Adrenal gland (tissue), 5 donors: Measurements from ENCODE around the gene MALRD1.

Experiments used
- POLR2A ChIP-seq, 2 donors: fragments of 450-650 bp; IDR thresholded peaks; one replicate each; pipeline ENCODE4 v1.6.1; 2017; ENCODE audit warnings: antibody characterized with exemption in 2 of 2, mild to moderate bottlenecking in 2 of 2, moderate library complexity in 1 of 2
- TF ChIP-seq, protein P1 (sequence below), 6 experiments: fragments of 450-650 bp in 4 of 6; fragments of 200-600 bp in 2 of 6; sonication (generic) in 1 of 6; IDR thresholded peaks; 1 replicate in 5 of 6; 2 replicates in 1 of 6; pipeline versions ENCODE4 v1.5.1 to v1.8.0; 2016 to 2021; ENCODE audit warnings: antibody characterized with exemption in 6 of 6, mild to moderate bottlenecking in 2 of 6, moderate library complexity in 1 of 6
- donor health status: DM: no; HTN: no; CAD: no.

DNA sequence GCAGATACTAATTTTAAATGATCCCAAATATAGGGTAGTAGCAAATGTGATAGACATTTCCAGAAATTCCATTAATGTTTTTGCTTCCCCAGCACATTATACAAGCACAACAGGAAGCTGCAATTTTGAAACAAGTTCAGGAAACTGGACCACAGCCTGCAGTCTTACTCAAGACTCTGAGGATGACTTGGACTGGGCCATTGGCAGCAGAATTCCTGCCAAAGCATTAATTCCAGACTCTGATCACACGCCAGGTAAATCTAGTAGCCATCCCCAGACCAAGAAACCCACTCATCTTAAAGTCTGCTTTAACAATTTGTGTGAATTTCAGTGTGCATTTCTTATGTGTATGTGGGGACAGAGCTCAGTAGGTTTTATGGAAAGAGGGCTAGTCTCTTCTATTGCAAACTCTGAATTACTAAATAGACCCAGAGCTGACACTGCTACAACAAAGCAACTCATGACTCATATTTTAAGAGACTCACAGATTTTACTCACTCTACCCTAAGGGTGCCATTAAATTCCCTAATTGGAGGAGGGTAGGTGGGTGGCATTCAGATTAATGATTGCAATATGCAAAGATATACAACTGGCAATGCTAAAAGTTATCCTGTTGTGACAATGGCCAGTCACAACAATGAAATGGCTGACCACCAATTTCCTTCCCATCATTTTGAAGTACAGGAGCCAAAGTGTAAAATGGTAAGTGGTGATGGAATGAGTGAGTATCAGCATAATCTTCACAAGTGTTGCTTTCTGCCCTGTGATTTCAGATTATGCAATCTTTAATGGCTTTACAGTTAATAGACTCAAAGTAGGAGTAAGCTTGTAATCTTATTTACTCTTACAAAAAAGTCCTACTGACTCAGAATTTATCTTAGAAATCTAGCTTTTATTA, 450.0 kb downstream of the MALRD1 start:
- TF ChIP-seq, protein P1, sequence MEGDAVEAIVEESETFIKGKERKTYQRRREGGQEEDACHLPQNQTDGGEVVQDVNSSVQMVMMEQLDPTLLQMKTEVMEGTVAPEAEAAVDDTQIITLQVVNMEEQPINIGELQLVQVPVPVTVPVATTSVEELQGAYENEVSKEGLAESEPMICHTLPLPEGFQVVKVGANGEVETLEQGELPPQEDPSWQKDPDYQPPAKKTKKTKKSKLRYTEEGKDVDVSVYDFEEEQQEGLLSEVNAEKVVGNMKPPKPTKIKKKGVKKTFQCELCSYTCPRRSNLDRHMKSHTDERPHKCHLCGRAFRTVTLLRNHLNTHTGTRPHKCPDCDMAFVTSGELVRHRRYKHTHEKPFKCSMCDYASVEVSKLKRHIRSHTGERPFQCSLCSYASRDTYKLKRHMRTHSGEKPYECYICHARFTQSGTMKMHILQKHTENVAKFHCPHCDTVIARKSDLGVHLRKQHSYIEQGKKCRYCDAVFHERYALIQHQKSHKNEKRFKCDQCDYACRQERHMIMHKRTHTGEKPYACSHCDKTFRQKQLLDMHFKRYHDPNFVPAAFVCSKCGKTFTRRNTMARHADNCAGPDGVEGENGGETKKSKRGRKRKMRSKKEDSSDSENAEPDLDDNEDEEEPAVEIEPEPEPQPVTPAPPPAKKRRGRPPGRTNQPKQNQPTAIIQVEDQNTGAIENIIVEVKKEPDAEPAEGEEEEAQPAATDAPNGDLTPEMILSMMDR (IDR thresholded peaks at IDR 0.05), result no peak
- TF ChIP-seq POLR2A (IDR thresholded peaks at IDR 0.05), result no peak
